Activated CD4-positive, alpha-beta T cell treated with anti-CD3 and anti-CD28 coated beads for 1 hour (primary cell): Measurements from ENCODE around the gene ABRAXAS1.
"Not testable (repeated sequence)": the region's sequence is repeated elsewhere in the genome, so short reads cannot be mapped to it uniquely, and the experiment has no call there.

Experiments used
- DNase-seq: peaks from one replicate; pipeline ENCODE4 v3.0.0-alpha.2; 2020

Gene ABRAXAS1

GRCh38 chr4:83484500-83485461 lies at the start of gene ABRAXAS1:
Gene ABRAXAS1, minus strand, starts transcription at chr4:83485100. Its CDS starts 28 bp downstream, at chr4:83485072.
- DNase-seq: peak; percentile 91

DNA sequence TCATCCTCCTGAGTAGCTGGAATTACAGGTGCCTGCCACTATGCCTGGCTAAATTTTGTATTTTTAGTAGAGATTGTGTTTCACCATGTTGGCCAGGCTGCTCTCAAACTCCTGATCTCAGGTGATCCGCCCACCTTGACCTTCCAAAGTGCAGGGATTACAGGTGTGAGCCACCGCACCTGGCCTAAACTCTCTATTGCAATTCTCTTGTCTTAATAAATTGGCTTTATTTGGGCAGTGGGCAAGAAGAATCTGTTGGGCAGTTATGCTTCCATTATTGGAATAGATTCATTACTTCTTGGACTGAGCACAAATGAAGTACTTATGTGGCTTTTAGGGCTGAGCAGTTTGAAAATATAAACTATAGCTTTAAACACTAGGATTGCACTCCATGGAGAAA lies 42.8 kb upstream of the ABRAXAS1 start:
- no peak for DNase-seq

DNA sequence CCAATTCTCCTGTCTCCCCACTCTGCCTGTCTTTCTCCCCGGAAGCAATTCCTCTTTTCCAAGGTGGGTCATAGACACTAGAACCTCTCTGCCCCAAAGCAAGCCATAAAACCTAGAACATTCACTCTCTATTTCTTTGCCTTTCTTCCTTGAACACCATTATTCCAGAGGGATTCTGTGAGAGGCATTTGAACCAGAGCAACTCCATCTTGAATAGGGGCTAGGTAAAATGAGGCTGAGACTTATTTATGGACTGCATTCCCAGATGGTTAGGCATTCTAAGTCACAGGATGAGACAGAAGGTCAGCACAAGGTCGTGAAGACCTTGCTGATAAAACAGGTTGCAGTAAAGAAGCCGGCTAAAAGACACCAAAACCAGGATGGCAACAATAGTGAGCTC lies 37.3 kb upstream of the ABRAXAS1 start:
- no peak for DNase-seq

GRCh38 chr4:83516042-83516772 lies 31.3 kb upstream of the ABRAXAS1 start:
- DNase-seq: no peak

- no peak for DNase-seq
Observed at GRCh38 chr4:83510442-83510841, 25.5 kb upstream of the ABRAXAS1 start.

- DNase-seq: peak; percentile 16
Observed at GRCh38 chr4:83509156-83509585, 24.3 kb upstream of the ABRAXAS1 start.

- no peak for DNase-seq
Observed at GRCh38 chr4:83504996-83505395, 20.1 kb upstream of the ABRAXAS1 start.

DNA sequence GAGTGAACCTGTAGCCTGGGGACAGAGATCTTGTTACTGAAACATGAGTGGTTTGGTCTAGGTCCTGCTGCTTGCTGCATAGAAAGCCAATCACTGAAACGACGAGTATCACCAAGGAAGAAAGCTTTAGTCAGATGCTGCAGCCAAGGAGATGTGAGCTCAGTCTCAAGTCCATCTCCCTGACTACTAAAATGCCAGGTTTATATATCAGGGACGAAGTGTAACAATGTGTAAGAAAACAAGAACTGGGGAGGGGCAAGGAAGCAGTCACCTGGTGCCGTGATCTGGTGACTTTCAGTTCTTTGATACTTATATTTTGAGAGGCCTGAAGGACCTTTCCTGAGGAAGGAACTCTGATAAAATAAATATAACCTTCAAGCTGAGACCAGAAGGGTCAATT lies 19.6 kb upstream of the ABRAXAS1 start:
- DNase-seq: no peak

DNA sequence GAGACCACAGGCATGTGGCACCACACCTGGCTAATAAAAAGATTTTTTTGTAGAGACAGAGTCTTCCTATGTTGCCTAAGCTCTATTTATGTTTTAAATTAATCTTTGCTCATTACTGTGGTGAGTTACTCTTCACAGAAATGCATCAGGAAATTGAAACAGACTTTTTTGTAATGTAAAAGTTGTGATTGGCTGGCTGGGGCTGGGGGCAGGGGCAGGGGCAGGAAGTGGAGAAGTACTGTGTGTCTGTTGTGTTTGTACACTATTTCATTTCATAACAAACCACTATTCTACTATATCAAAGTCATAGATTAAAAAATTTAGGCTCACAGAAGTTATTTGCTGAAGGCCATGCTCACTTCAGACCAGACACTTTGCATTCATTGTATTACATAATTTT lies 19.1 kb upstream of the ABRAXAS1 start:
- no peak for DNase-seq

DNA sequence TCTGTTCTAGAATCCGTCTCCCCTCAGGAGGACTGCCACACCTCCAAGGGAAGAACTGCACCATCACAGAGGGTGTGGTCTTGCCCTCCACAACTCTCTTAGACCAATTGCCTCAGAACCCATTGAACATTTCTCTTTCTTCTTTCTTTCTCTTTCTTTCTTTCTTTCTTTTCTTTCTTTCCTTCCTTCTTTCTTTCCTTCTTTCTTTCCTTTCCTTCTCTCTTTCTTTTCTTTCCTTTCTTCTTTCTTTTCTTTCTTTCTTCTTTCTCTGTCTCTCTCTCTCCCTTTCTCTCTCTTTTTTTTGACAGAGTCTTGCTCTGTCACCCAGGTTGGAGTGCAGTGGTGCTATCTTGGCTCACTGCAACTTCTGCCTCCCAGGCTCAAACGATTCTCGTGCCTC lies 16.8 kb upstream of the ABRAXAS1 start:
- DNase-seq: not testable (repeated sequence)

DNA sequence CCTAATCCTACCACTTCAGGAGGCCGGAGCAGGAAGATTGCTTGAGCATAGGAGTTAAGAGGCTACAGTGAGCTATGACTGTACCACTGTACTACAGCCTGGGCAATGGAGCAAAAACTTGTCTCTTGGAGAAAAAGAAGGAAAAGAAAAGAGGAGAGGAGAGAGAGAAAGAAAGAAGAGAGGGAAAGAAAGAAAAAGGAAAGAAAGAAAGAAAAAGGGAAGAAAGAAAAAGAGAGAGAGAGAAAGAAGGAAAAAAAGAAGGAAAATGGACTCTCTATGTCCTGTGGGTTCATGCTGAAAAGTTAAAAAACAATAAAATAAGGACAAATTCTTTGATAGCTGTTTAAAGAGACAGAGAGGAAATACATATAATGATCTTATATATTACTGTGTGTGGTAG lies 13.3 kb upstream of the ABRAXAS1 start:
- no peak for DNase-seq

DNA sequence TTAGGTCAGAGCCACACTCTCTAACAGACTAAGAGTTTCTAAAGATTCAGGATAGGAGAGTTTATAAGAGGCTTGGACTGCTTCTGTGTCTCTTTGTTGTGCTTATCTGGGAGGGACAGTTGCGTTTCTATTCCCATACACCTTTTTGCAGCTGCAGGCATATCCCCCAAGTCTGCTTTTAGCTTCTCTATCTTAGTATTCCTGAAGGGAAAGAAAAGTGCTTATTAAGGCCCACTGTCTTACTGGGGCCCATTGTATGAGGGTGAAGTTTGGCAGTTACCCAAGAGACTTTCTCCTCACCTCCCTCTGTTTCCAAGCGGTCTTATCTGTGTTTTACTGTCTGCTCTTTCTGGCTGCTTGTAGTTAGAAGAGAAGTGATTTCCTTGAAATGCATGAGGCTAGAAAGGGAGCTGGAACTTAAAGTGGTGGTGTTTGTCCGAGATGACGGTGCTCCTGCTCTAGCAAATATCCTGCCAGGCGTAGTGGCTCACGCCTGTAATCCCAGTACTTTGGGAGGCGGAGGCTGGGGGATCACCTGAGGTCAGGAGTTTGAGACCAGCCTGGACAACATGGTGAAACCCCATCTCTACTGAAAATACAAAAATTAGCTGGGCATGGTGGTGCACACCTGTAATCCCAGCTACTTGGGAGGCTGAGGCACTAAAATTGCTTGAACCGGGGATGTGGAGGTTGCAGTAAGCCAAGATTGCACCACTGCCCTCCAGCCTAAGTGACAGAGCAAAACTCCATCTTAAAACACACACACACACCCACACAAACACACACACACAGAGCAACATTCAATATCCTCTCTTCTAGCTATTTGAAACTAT lies 11.4 kb upstream of the ABRAXAS1 start:
- DNase-seq: not testable (repeated sequence)

GRCh38 chr4:83490876-83491450 lies 6.1 kb upstream of the ABRAXAS1 start:
- DNase-seq: no peak

GRCh38 chr4:83489711-83490326 lies 4.9 kb upstream of the ABRAXAS1 start:
- DNase-seq: no peak

GRCh38 chr4:83486457-83487129 lies 1.7 kb upstream of the ABRAXAS1 start:
- no peak for DNase-seq

GRCh38 chr4:83473966-83474365 lies 10.9 kb downstream of the ABRAXAS1 start:
- DNase-seq: no peak

GRCh38 chr4:83473423-83473822 lies 11.5 kb downstream of the ABRAXAS1 start:
- DNase-seq: no peak

GRCh38 chr4:83456184-83456501 lies 28.8 kb downstream of the ABRAXAS1 start:
- no peak for DNase-seq

GRCh38 chr4:83455281-83456183 lies 29.4 kb downstream of the ABRAXAS1 start, which contains the start of the genes HELQ and MRPS18C:
Gene HELQ, minus strand, starts transcription at chr4:83455823. Its CDS starts 130 bp downstream, at chr4:83455693.
Gene MRPS18C, plus strand, starts transcription at chr4:83456058. Its CDS starts 20 bp downstream, at chr4:83456078.
- peak; percentile 90 for DNase-seq

DNA sequence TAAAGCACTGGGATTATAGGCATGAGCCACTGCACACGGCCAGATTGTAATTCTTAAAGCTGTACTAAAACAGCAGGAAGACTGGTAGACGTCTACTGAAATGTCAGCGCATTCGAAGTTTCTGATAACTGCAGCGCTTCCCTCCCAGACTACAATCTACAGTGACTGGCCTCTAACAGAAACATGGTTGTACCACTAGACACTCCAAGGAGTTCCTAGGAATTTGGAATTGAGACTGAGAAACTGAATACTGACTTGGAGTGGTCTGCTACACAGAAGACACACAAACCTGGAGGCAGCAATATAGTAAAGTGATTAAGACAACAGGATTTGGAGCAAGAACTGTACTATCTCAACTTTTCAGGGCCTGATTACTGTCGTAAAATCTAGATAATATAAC lies 30.2 kb downstream of the ABRAXAS1 start:
- DNase-seq: no peak
